Mucosa of descending colon (tissue), 3 donors: ENCODE measurements around the gene CACNA1C. TPM values are rescaled to one million over a fixed set of nuclear protein-coding genes. Genes with fewer than 3 reads are reported as not detected.

Source experiments
- ATAC-seq: fragments of 200-7000 bp; cut with Tn5 transposase; one replicate; pipeline ENCODE4 v1.9.1; 2020; ENCODE audit warnings: mild to moderate bottlenecking, moderate library complexity
- DNase-seq, 3 donors: peaks; one replicate each; pipeline ENCODE4 v3.0.0-alpha.2; 2020
- H3K36me3 ChIP-seq: fragments of 200-600 bp; one replicate; pipeline ENCODE4 v1.8.0; 2021; ENCODE audit warnings: low read depth, mild to moderate bottlenecking
- H3K4me1 ChIP-seq: fragments of 200-600 bp; one replicate; pipeline ENCODE4 v1.8.0; 2021; ENCODE audit warnings: low read depth, mild to moderate bottlenecking
- H3K4me3 ChIP-seq: fragments of 200-600 bp; one replicate; pipeline ENCODE4 v1.8.0; 2021; ENCODE audit warnings: mild to moderate bottlenecking
- H3K9me3 ChIP-seq: fragments of 200-600 bp; one replicate; pipeline ENCODE4 v1.8.0; 2021; ENCODE audit warnings: mild to moderate bottlenecking
- CTCF ChIP-seq: fragments of 200-600 bp; IDR thresholded peaks from one replicate; pipeline ENCODE4 v1.8.0; 2022; ENCODE audit warnings: antibody characterized with exemption, mild to moderate bottlenecking
- intact Hi-C, 2 donors: fragments of 100-400 bp; cut with DNase I in 1 of 2; cut with micrococcal nuclease in 1 of 2; formaldehyde crosslinking; loops; one replicate each; pipeline versions ENCODE4 v1.11.0 to v1.11.1; 2022; cut with DNase I, micrococcal nuclease
- total RNA-seq, 3 donors: library from RNA; stranded (reverse); fragmentation: NEBNext Ultra II Directional in 2 of 3; extraction: Animal tissue kit (Norgen Biotek cat#: 25700) in 2 of 3; gene quantifications; one replicate each; pipeline versions ENCODE4 v1.2.1 to v1.2.4, GENCODE V29; 2021 to 2023
- donor health status: DM: no; HTN: no; CAD: no; lungs with moderate emphysema.
- donor health status: DM: no; HTN: no; CAD: no.
- donor health status: DM: no; HTN: yes; CAD: no.

Gene CACNA1C
- total RNA-seq, 3 donors from 2014 or later, result 5.5 to 89.4 (median 9.2) TPM

GRCh38 chr12:2494486-2495192 is 441.9 kb downstream of the CACNA1C start:
- H3K4me1 ChIP-seq, result peaks cover 26% of the 10 kb centered on the region
- H3K36me3 ChIP-seq, result no peaks in the 10 kb centered on the region
- ATAC-seq (peak; percentile 72), DNase-seq (peak in 1 of 3 donors; percentile 54)
- H3K4me3 ChIP-seq, result no peak overlapping the region
- H3K9me3 ChIP-seq, result no peaks in the 10 kb centered on the region
- intact Hi-C loops, result no loop called here
- TF ChIP-seq CTCF, result no peak

- no peaks in the 10 kb centered on the region for H3K36me3 ChIP-seq
- DNase-seq (peak in 1 of 3 donors; percentile 16), ATAC-seq (peak; percentile 72)
- intact Hi-C loops, result no loop called here
- TF ChIP-seq CTCF, result no peak
- no peak overlapping the region for H3K4me3 ChIP-seq
- H3K9me3 ChIP-seq, result no peaks in the 10 kb centered on the region
- peaks cover 26% of the 10 kb centered on the region for H3K4me1 ChIP-seq
These were observed 442.8 kb downstream of the CACNA1C start for GRCh38 chr12:2495417-2496112.

GRCh38 chr12:2498964-2499500 is 446.2 kb downstream of the CACNA1C start:
- Histone ChIP-seq H3K9me3 (no peaks in the 10 kb centered on the region), H3K4me3 (no peak overlapping the region), H3K4me1 (peaks cover 20% of the 10 kb centered on the region), H3K36me3 (no peaks in the 10 kb centered on the region)
- peak; percentile 81 for ATAC-seq
- DNase-seq, result peak; percentile 60 to 73 (median 70)
- intact Hi-C loops, result no loop called here
- no peak for TF ChIP-seq CTCF

- intact Hi-C loops, result no loop called here
These were observed 448.8 kb downstream of the CACNA1C start for GRCh38 chr12:2501464-2502191.

More at GRCh38 chr12:2501464-2502191, 448.8 kb downstream of the CACNA1C start:
- H3K4me3 ChIP-seq, result no peak overlapping the region
- ATAC-seq, result no peak
- peaks cover 7% of the 10 kb centered on the region for H3K4me1 ChIP-seq
- no peak for DNase-seq
- H3K9me3 ChIP-seq, result no peaks in the 10 kb centered on the region
- no peak for TF ChIP-seq CTCF
- no peaks in the 10 kb centered on the region for H3K36me3 ChIP-seq
